Vagina (tissue), 2 donors: ENCODE data around the gene NLGN4X. TPM values are rescaled to one million over a fixed set of nuclear protein-coding genes. Genes with fewer than 3 reads are reported as not detected.

Source experiments
- DNase-seq, 2 donors: peaks; one replicate each; pipeline ENCODE4 v3.0.0-alpha.2; 2017; ENCODE audit errors: extremely low spot score in 2 of 2
- H3K27ac ChIP-seq: fragments of 200-600 bp; sonication (generic); one replicate; pipeline ENCODE4 v1.5.1; 2019
- H3K27me3 ChIP-seq: fragments of 200-600 bp; sonication (generic); one replicate; pipeline ENCODE4 v1.5.1; 2019
- H3K36me3 ChIP-seq, 2 donors: fragments of 200-600 bp; sonication (generic); one replicate each; pipeline ENCODE4 v1.5.1; 2017 to 2019
- H3K4me1 ChIP-seq: fragments of 200-600 bp; sonication (generic); one replicate; pipeline ENCODE4 v1.5.1; 2019
- H3K4me3 ChIP-seq, 2 donors: fragments of 200-600 bp; sonication (generic); 1 replicate in 1 of 2; 2 replicates in 1 of 2; pipeline ENCODE4 v1.5.1; 2016 to 2019
- H3K9me3 ChIP-seq: fragments of 200-600 bp; sonication (generic); one replicate; pipeline ENCODE4 v1.5.1; 2019
- CTCF ChIP-seq, 3 experiments: fragments of 450-650 bp in 2 of 3; fragments of 200-600 bp in 1 of 3; sonication (generic) in 1 of 3; IDR thresholded peaks; one replicate each; pipeline ENCODE4 v1.5.1; 2017 to 2019; ENCODE audit warnings: antibody characterized with exemption in 3 of 3, mild to moderate bottlenecking in 2 of 3, moderate library complexity in 2 of 3
- POLR2A ChIP-seq, 2 donors: fragments of 450-650 bp; IDR thresholded peaks; one replicate each; pipeline ENCODE4 v1.6.1; 2017; ENCODE audit warnings: antibody characterized with exemption in 2 of 2, mild to moderate bottlenecking in 2 of 2, moderate library complexity in 2 of 2
- POLR2AphosphoS5 ChIP-seq, 2 donors: sonication (generic); formaldehyde crosslinking; IDR thresholded peaks; one replicate each; pipeline ENCODE4 v1.9.0; 2017; ENCODE audit warnings: antibody characterized with exemption in 2 of 2, mild to moderate bottlenecking in 2 of 2, low read depth in 1 of 2; ENCODE audit not compliant: insufficient read depth in 1 of 2
- intact Hi-C: fragments of 100-400 bp; cut with DNase I; formaldehyde crosslinking; loops from one replicate; pipeline ENCODE4 v1.15.1; 2023
- total RNA-seq: library from RNA; depleted of rRNA; stranded (reverse); fragments of >200 nt; gene quantifications from one replicate; pipeline ENCODE4 v1.2.3, GENCODE V29; 2016

NLGN4X gene
- total RNA-seq, 1 donor from 2014 or later: 2.5 TPM

- H3K27me3 ChIP-seq: no peaks in the 10 kb centered on the region
- DNase-seq: no peak
- no peaks in the 10 kb centered on the region for H3K4me1 ChIP-seq
- H3K27ac ChIP-seq: no peak overlapping the region
- TF ChIP-seq POLR2AphosphoS5 (IDR thresholded peaks at IDR 0.05; ENCODE audit: insufficient read depth in 1 of 2, low read depth in 1 of 2) (no peak), POLR2A (IDR thresholded peaks at IDR 0.05) (no peak), CTCF (IDR thresholded peaks at IDR 0.05) (no peak)
- no peaks in the 10 kb centered on the region for H3K36me3 ChIP-seq
- H3K4me3 ChIP-seq: no peak overlapping the region
- H3K9me3 ChIP-seq: no peaks in the 10 kb centered on the region
- intact Hi-C loops: no loop called here
Measured at GRCh38 chrX:6170424-6170823, 58.2 kb downstream of the NLGN4X start.

DNA sequence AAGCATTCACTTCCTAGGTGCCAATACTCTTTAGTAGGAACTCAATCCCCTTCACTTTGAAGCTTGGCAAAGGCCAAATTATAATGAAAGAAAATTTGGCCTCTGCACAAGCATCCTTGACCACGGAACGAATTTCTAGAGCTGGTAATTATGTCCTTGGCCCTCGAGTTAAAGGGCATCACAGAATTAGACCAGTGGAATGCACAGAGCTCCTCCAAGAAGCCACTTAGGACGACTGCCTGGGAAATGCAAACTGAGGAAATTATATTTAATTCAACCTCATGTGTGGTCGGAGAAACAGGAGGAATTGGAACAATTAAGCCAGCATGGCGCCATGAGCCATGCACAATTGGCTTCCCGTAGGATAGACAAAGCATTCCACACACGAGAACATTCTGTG lies 59.3 kb downstream of the NLGN4X start:
- TF ChIP-seq CTCF (IDR thresholded peaks at IDR 0.05) (no peak), POLR2AphosphoS5 (IDR thresholded peaks at IDR 0.05; ENCODE audit: insufficient read depth in 1 of 2, low read depth in 1 of 2) (no peak), POLR2A (IDR thresholded peaks at IDR 0.05) (no peak)
- Histone ChIP-seq H3K36me3 (no peaks in the 10 kb centered on the region), H3K27me3 (no peaks in the 10 kb centered on the region), H3K27ac (no peak overlapping the region), H3K4me1 (no peaks in the 10 kb centered on the region), H3K4me3 (no peak overlapping the region), H3K9me3 (no peaks in the 10 kb centered on the region)
- intact Hi-C loops: no loop called here
- no peak for DNase-seq

DNA sequence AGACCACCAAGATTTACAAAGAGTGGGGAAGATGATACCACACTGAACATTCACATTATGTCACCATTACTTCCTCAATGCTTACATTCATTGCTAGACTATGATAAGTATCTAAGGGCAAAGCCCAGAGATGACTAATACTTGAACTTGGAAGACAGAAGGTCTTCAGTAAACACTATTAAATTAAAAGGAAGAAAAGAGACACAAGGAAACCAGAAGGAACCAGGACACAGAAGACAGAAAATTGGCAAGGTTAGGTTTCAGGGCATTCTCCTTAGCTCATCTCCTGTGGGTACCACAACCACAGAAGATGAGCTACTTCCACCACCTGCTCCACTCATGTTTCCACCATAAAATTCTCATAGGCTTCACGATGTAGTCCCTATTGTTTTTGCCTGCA lies 64.9 kb downstream of the NLGN4X start:
- TF ChIP-seq POLR2A (IDR thresholded peaks at IDR 0.05) (no peak), POLR2AphosphoS5 (IDR thresholded peaks at IDR 0.05; ENCODE audit: insufficient read depth in 1 of 2, low read depth in 1 of 2) (no peak), CTCF (IDR thresholded peaks at IDR 0.05) (no peak)
- Histone ChIP-seq H3K4me3 (no peak overlapping the region), H3K27ac (no peak overlapping the region), H3K9me3 (no peaks in the 10 kb centered on the region), H3K27me3 (no peaks in the 10 kb centered on the region), H3K4me1 (no peaks in the 10 kb centered on the region), H3K36me3 (no peaks in the 10 kb centered on the region)
- DNase-seq: no peak
- intact Hi-C loops: no loop called here

DNA sequence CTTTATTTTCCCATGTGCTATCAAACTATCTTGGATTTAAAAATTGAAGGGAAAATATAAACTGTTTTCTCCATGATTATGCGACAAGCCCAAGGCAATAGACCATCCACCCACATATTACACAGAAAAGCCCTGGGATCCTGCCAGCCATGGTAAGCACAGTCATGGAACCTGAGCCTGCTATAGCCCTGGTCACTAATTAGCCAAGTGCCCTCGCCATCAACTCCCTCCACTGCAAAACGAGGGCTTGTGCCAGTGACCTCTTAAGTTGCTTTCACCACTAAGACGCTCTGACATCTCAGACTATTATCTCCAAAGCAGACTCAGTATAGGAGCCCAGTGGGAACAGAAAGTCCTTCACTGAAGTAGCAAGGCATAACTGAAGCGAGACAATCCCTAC lies 69.2 kb downstream of the NLGN4X start:
- Histone ChIP-seq H3K4me3 (no peak overlapping the region), H3K4me1 (no peaks in the 10 kb centered on the region), H3K27ac (no peak overlapping the region), H3K9me3 (no peaks in the 10 kb centered on the region), H3K36me3 (no peaks in the 10 kb centered on the region), H3K27me3 (no peaks in the 10 kb centered on the region)
- no peak for DNase-seq
- intact Hi-C loops: no loop called here
- TF ChIP-seq CTCF (IDR thresholded peaks at IDR 0.05): no peak

GRCh38 chrX:6151971-6152370 lies 76.7 kb downstream of the NLGN4X start:
- Histone ChIP-seq H3K9me3 (no peaks in the 10 kb centered on the region), H3K4me3 (no peak overlapping the region), H3K4me1 (no peaks in the 10 kb centered on the region), H3K36me3 (no peaks in the 10 kb centered on the region), H3K27ac (no peak overlapping the region), H3K27me3 (no peaks in the 10 kb centered on the region)
- TF ChIP-seq CTCF (IDR thresholded peaks at IDR 0.05) (no peak), POLR2AphosphoS5 (IDR thresholded peaks at IDR 0.05; ENCODE audit: insufficient read depth in 1 of 2, low read depth in 1 of 2) (no peak), POLR2A (IDR thresholded peaks at IDR 0.05) (no peak)
- intact Hi-C loops: no loop called here
- DNase-seq: no peak
